ENCODE measurements around the gene EIF1AD.

EIF1AD gene

GRCh38 chr11:65981101-65981740, 20.7 kb downstream of the EIF1AD start:
- no peak for DNase-seq (ENCODE audit: low spot score)

GRCh38 chr11:65979261-65979759, 22.6 kb downstream of the EIF1AD start:
- no peak for DNase-seq (ENCODE audit: low spot score)
- no peak for TF ChIP-seq CTCF (IDR thresholded peaks at IDR 0.05; ENCODE audit: extremely low read depth, missing control alignments)

More at GRCh38 chr11:65981101-65981740, 20.7 kb downstream of the EIF1AD start:
- TF ChIP-seq CTCF (IDR thresholded peaks at IDR 0.05; ENCODE audit: extremely low read depth, missing control alignments) = no peak

DNA sequence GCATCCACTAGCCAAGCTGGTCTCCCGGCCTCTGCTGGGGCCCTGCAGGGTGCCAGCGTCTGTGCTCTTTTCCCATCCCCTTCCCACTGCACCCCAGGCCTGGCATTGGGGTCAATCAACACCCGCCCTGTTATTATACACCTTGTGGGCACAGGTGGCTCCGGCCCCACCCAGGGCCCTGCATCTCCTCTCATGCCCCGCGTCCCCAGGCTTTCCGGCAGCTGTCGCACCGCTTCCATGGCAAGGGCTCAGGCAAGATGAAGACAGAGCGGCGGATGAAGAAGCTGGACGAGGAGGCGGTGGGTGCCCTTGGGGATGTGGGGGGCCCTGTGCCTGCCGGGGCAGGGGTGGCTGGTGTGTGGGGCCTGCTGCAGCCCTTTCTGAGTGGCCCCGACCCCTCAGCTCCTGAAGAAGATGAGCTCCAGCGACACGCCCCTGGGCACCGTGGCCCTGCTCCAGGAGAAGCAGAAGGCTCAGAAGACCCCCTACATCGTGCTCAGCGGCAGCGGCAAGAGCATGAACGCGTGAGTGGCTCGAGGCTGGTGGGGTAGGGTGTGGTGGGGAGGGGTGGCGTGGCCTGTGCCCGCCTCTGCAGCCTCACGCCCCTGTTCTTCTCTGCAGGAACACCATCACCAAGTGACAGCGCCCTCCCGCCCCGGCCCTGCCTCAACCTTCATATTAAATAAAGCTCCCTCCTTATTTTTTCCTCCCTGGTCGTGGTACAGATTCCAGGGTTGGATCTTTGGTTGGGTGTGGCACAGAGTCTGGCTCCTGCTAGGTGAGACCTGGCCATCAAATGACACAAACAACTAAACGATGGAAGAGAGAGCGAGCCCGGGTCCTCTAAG, 23.3 kb downstream of the EIF1AD start:
- TF ChIP-seq CTCF (IDR thresholded peaks at IDR 0.05; ENCODE audit: extremely low read depth, missing control alignments) = no peak

GRCh38 chr11:65977621-65978390, 24.2 kb downstream of the EIF1AD start:
- TF ChIP-seq CTCF (IDR thresholded peaks at IDR 0.05; ENCODE audit: extremely low read depth, missing control alignments) = no peak
- DNase-seq (ENCODE audit: low spot score) = no peak

More for the DNA sequence above, 23.3 kb downstream of the EIF1AD start:
- no peak for DNase-seq (ENCODE audit: low spot score)

DNA sequence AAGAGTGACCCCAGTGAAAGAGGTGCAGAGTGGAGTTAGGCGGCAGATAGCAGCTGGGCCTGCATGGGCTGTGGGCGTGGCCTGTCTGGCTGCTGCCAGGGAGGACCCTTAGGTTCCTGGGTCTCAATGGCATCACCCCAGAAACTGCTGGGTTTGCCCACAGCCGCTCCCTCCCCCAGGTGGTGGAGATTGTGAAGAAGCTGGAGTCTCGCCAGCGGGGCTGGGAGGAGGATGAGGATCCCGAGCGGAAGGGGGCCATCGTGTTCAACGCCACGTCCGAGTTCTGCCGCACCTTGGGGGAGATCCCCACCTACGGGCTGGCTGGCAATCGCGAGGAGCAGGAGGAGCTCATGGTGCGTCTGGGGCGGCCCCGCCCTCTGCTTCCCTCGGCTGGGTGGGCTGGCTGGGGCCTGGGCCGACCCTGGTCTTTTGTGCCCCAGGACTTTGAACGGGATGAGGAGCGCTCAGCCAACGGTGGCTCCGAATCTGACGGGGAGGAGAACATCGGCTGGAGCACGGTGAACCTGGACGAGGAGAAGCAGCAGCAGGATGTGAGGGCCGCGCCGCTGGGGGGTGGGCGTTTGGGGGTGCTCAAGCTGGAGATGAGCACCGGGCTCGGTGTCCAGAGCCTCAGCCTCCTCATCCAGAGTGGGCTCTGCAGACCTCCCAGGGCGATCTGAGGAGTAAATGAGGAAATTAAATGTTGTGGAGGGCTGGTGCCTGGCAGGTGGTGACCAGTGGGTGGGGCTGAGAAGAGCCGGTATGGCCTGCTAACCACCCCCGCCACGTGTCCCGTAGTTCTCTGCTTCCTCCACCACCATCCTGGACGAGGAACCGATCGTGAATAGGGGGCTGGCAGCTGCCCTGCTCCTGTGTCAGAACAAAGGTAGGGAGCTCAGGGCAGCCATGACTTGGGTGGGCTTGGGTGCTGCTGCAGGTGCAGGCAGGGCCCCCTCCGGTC, 25.5 kb downstream of the EIF1AD start:
- DNase-seq (ENCODE audit: low spot score) = no peak
- no peak for TF ChIP-seq CTCF (IDR thresholded peaks at IDR 0.05; ENCODE audit: extremely low read depth, missing control alignments)

- TF ChIP-seq CTCF (IDR thresholded peaks at IDR 0.05; ENCODE audit: extremely low read depth, missing control alignments) = no peak
Measured at GRCh38 chr11:65975771-65976170, 26.2 kb downstream of the EIF1AD start.

More at GRCh38 chr11:65975771-65976170, 26.2 kb downstream of the EIF1AD start:
- DNase-seq (ENCODE audit: low spot score) = no peak
